A673 (cell line): ENCODE data around the gene ZER1. TPM values are rescaled to one million over a fixed set of nuclear protein-coding genes. Genes with fewer than 3 reads are reported as not detected.
A peak's percentile ranks its signal among the peaks of the same experiment; 100 is the strongest.

ENCODE experiments used
- BruUV-seq: library from RNA; stranded (reverse); fragments of 400-500 nt; replicated peaks from 2 replicates; lab custom pipeline; 2021; lab: Mats Ljungman, UMichigan
- CTCF ChIA-PET: fragments of 300-600 bp; sonication (Branson Sonifier 250); formaldehyde crosslinking; loops from one replicate; lab custom pipeline; 2022; ENCODE audit warnings: antibody characterized with exemption; lab: Charles Lee
- POLR2A ChIA-PET: fragments of 300-600 bp; sonication (Branson Sonifier 250); formaldehyde crosslinking; loops from one replicate; lab custom pipeline; 2022; ENCODE audit warnings: antibody characterized with exemption; ENCODE audit not compliant: low non-redundant PET; lab: Charles Lee
- DNase-seq: peaks from one replicate; pipeline ENCODE4 v3.0.0-alpha.2; 2015; ENCODE audit warnings: low spot score
- H3K27ac ChIP-seq: fragments of 200-600 bp; sonication (generic); 2 replicates; pipeline ENCODE4 v1.5.1; 2016; ENCODE audit warnings: mixed run types, low read depth, mild to moderate bottlenecking, mixed read lengths, antibody characterized with exemption, low read length; ENCODE audit not compliant: poor library complexity, severe bottlenecking
- H3K27me3 ChIP-seq: fragments of 200-600 bp; sonication (generic); replicated peaks from 2 replicates; pipeline ENCODE4 v1.6.1; 2017; ENCODE audit warnings: mixed run types, low read depth, mild to moderate bottlenecking, mixed read lengths, antibody characterized with exemption, low read length; ENCODE audit not compliant: insufficient read depth, poor library complexity
- H3K36me3 ChIP-seq: fragments of 200-600 bp; sonication (generic); 2 replicates; pipeline ENCODE4 v1.6.1; 2016; ENCODE audit warnings: mixed run types, mild to moderate bottlenecking, mixed read lengths, antibody characterized with exemption, low read length; ENCODE audit not compliant: insufficient read depth, poor library complexity, severe bottlenecking
- H3K4me1 ChIP-seq: fragments of 200-600 bp; sonication (generic); 2 replicates; pipeline ENCODE4 v1.6.1; 2017; ENCODE audit warnings: mixed run types, mild to moderate bottlenecking, mixed read lengths, antibody characterized with exemption, low read length; ENCODE audit not compliant: insufficient read depth, poor library complexity, severe bottlenecking
- H3K4me3 ChIP-seq: fragments of 200-600 bp; sonication (generic); 2 replicates; pipeline ENCODE4 v1.5.1; 2016; ENCODE audit warnings: low read depth, mixed run types, mild to moderate bottlenecking, mixed read lengths, low read length; ENCODE audit not compliant: poor library complexity, severe bottlenecking
- H3K9me3 ChIP-seq: fragments of 200-600 bp; sonication (generic); 2 replicates; pipeline ENCODE4 v1.6.1; 2016; ENCODE audit warnings: mixed run types, low read depth, mild to moderate bottlenecking, mixed read lengths, antibody characterized with exemption, low read length; ENCODE audit not compliant: poor library complexity, severe bottlenecking
- CTCF ChIP-seq: fragments of 300-800, 200-600 bp; sonication (generic); conservative IDR thresholded peaks from 2 replicates; pipeline ENCODE4 v1.5.1; 2017; ENCODE audit warnings: low read depth, mild to moderate bottlenecking, antibody characterized with exemption, low read length, moderate library complexity, mixed read lengths
- EZH2 ChIP-seq: fragments of 200-600 bp; sonication (generic); IDR thresholded peaks from 2 replicates; pipeline ENCODE4 v1.6.1; 2017; ENCODE audit warnings: borderline replicate concordance, low read depth, mild to moderate bottlenecking, mixed read lengths, antibody characterized with exemption, low read length; ENCODE audit not compliant: poor library complexity, severe bottlenecking
- intact Hi-C: fragments of 100-400 bp; cut with micrococcal nuclease; formaldehyde crosslinking; loops from one replicate; pipeline ENCODE4 v1.10.0; 2022; ENCODE audit not compliant: unreplicated experiment
- total RNA-seq: library from RNA; stranded (reverse); gene quantifications from 2 replicates; pipeline ENCODE4 v1.2.3, GENCODE V29; 2021

The ZER1 gene
- total RNA-seq, 1 experiment from 2014 or later, result 12.9 TPM

- Histone ChIP-seq H3K4me3 (peak within 1 kb of the TSS; percentile 73), H3K36me3 (peaks cover 22% of the 10 kb centered on the region), H3K9me3 (no peaks in the 10 kb centered on the region), H3K27me3 (no peaks in the 10 kb centered on the region), H3K4me1 (peaks cover 7% of the 10 kb centered on the region), H3K27ac (peak within 1 kb of the TSS; percentile 87)
- TF ChIP-seq EZH2 (no peak), CTCF (peak; percentile 70)
- intact Hi-C loops, result no loop called here
- BruUV-seq, result no TSS peak
- POLR2A ChIA-PET, result interaction anchor here (0.6 kb wide), 1 partner anchor 59 kb away, joined by 5 read pairs; no protein-coding TSS in a partner anchor
- CTCF ChIA-PET, result interaction anchor here (0.5 to 1.1 kb wide), 9 partner anchors 12 to 1281 kb away, joined by 3 to 10 read pairs (median 4); partner anchors contain the start of genes SPOUT1 and ZDHHC12
- peak; percentile 99 for DNase-seq
Observed at GRCh38 chr9:128818099-128818838, 46.5 kb upstream of the ZER1 start, which contains the start of gene ENDOG. Gene ENDOG, plus strand, starts transcription at chr9:128818500. Its CDS starts 185 bp downstream, at chr9:128818685.

GRCh38 chr9:128810873-128811272 lies 39.1 kb upstream of the ZER1 start:
- intact Hi-C loops, result no loop called here
- Histone ChIP-seq H3K27ac (no peak overlapping the region), H3K27me3 (no peaks in the 10 kb centered on the region), H3K36me3 (peaks cover 5% of the 10 kb centered on the region), H3K4me3 (no peak overlapping the region), H3K4me1 (no peaks in the 10 kb centered on the region), H3K9me3 (no peaks in the 10 kb centered on the region)
- POLR2A ChIA-PET, result no interaction called here
- no peak for TF ChIP-seq CTCF
- no peak for TF ChIP-seq EZH2
- BruUV-seq, result no TSS peak
- DNase-seq, result no peak
- CTCF ChIA-PET, result no interaction called here

- no peaks in the 10 kb centered on the region for H3K27me3 ChIP-seq
- H3K27ac ChIP-seq, result no peak overlapping the region
- TF ChIP-seq CTCF, result 0 out of 2 replicates have a peak, but pooled peaks have one; percentile 14
- no peak for TF ChIP-seq EZH2
- no peak overlapping the region for H3K4me3 ChIP-seq
- peaks cover 11% of the 10 kb centered on the region for H3K36me3 ChIP-seq
- intact Hi-C loops, result no loop called here
- ChIA-PET POLR2A (no interaction called here), CTCF (no interaction called here)
- H3K4me1 ChIP-seq, result no peaks in the 10 kb centered on the region
- BruUV-seq, result no TSS peak
- H3K9me3 ChIP-seq, result no peaks in the 10 kb centered on the region
- no peak for DNase-seq
Observed at GRCh38 chr9:128809831-128810230, 38.1 kb upstream of the ZER1 start.
